Stimulated activated CD4-positive, alpha-beta T cell treated with anti-CD3 and anti-CD28 coated beads, Interleukin-12 subunit alpha, Interleukin-12 subunit beta, amount 100 ng/mL, for 48 hours (primary cell): Measurements from ENCODE around the gene ZNF136.

ENCODE experiments used
- DNase-seq, 3 donors: peaks; one replicate each; pipeline ENCODE4 v3.0.0-alpha.2; 2020; ENCODE audit warnings: low read depth in 2 of 3, low spot score in 1 of 3

ZNF136 gene

GRCh38 chr19:12162882-12163806 is at the start of gene ZNF136:
ZNF136 (plus strand) TSS chr19:12163096; CDS start chr19:12163204, 108 bp downstream.
- DNase-seq = peak; percentile 89 to 91 (median 90)

- DNase-seq = no peak
Measured at GRCh38 chr19:12113121-12113520, 49.8 kb upstream of the ZNF136 start.

- DNase-seq = no peak
Measured at GRCh38 chr19:12117201-12117970, 45.5 kb upstream of the ZNF136 start.

- no peak for DNase-seq
Measured at GRCh38 chr19:12126707-12127106, 36.2 kb upstream of the ZNF136 start.

GRCh38 chr19:12133069-12133468 is 29.8 kb upstream of the ZNF136 start:
- no peak for DNase-seq

GRCh38 chr19:12137221-12137940 is 25.5 kb upstream of the ZNF136 start:
- peak in 1 of 3 donors; percentile 10 for DNase-seq

GRCh38 chr19:12139269-12139668 is 23.6 kb upstream of the ZNF136 start:
- no peak for DNase-seq

- peak; percentile 82 to 92 (median 91) for DNase-seq
Measured at GRCh38 chr19:12139885-12140544, 22.9 kb upstream of the ZNF136 start, which contains the start of gene ZNF20. ZNF20 (minus strand) TSS chr19:12140350; CDS start chr19:12140182, 168 bp downstream.

- DNase-seq = peak; percentile 78 to 84 (median 80)
Measured at GRCh38 chr19:12140545-12141404, 22.1 kb upstream of the ZNF136 start.

- no peak for DNase-seq
Measured at GRCh38 chr19:12141405-12141736, 21.5 kb upstream of the ZNF136 start.

GRCh38 chr19:12145348-12145747 is 17.5 kb upstream of the ZNF136 start:
- no peak for DNase-seq

- no peak for DNase-seq
Measured at GRCh38 chr19:12155324-12155860, 7.5 kb upstream of the ZNF136 start.

- peak; percentile 23 to 40 (median 36) for DNase-seq
Measured at GRCh38 chr19:12156223-12157058, 6.5 kb upstream of the ZNF136 start, which contains the start of gene ZNF625. ZNF625 (minus strand) TSS chr19:12156734; CDS start chr19:12156558, 176 bp downstream.

GRCh38 chr19:12159773-12160414 is 3.0 kb upstream of the ZNF136 start:
- DNase-seq = no peak

GRCh38 chr19:12162513-12162881 is 399 bp upstream of the ZNF136 start:
- DNase-seq = no peak

- no peak for DNase-seq
Measured at GRCh38 chr19:12163826-12164225, 930 bp downstream of the ZNF136 start.

GRCh38 chr19:12166626-12167025 is 3.7 kb downstream of the ZNF136 start:
- no peak for DNase-seq

GRCh38 chr19:12180377-12180776 is 17.5 kb downstream of the ZNF136 start:
- DNase-seq = no peak
